Measurements from ENCODE around the gene TMEM127.
A peak's percentile ranks its signal among the peaks of the same experiment; 100 is the strongest.
"Not testable (repeated sequence)": the region's sequence is repeated elsewhere in the genome, so short reads cannot be mapped to it uniquely, and the experiment has no call there.

TMEM127 gene

GRCh38 chr2:96239745-96240264, 26.0 kb downstream of the TMEM127 start:
- DNase-seq = no peak

- no peak for DNase-seq
Observed at GRCh38 chr2:96239091-96239490, 26.7 kb downstream of the TMEM127 start.

- no peak for DNase-seq
Observed at GRCh38 chr2:96238266-96238665, 27.5 kb downstream of the TMEM127 start.

- no peak for DNase-seq
Observed at GRCh38 chr2:96236882-96237281, 28.9 kb downstream of the TMEM127 start.

- no peak for DNase-seq
Observed at GRCh38 chr2:96233880-96234316, 31.9 kb downstream of the TMEM127 start.

- DNase-seq = no peak
Observed at GRCh38 chr2:96233436-96233835, 32.4 kb downstream of the TMEM127 start.

GRCh38 chr2:96231316-96231715, 34.5 kb downstream of the TMEM127 start:
- DNase-seq = no peak

GRCh38 chr2:96225016-96225533, 40.7 kb downstream of the TMEM127 start:
- DNase-seq = peak; percentile 50

- not testable (repeated sequence) for DNase-seq
Observed at GRCh38 chr2:96221106-96221505, 44.7 kb downstream of the TMEM127 start.

- DNase-seq = not testable (repeated sequence)
Observed at GRCh38 chr2:96219959-96220358, 45.8 kb downstream of the TMEM127 start.

- no peak for DNase-seq
Observed at GRCh38 chr2:96218508-96219131, 47.2 kb downstream of the TMEM127 start.

GRCh38 chr2:96214554-96214953, 51.2 kb downstream of the TMEM127 start:
- DNase-seq = no peak

- DNase-seq = no peak
Observed at GRCh38 chr2:96213379-96213778, 52.4 kb downstream of the TMEM127 start.

- no peak for DNase-seq
Observed at GRCh38 chr2:96212339-96212738, 53.5 kb downstream of the TMEM127 start.

GRCh38 chr2:96209729-96210085, 56.1 kb downstream of the TMEM127 start:
- DNase-seq = no peak

- DNase-seq = no peak
Observed at GRCh38 chr2:96209011-96209728, 56.6 kb downstream of the TMEM127 start.

- DNase-seq = peak; percentile 94
Observed at GRCh38 chr2:96208143-96209010, 57.4 kb downstream of the TMEM127 start, which contains the start of gene STARD7. Gene STARD7 (minus strand): TSS chr2:96208827. CDS start chr2:96208434, 393 bp downstream.

- no peak for DNase-seq
Observed at GRCh38 chr2:96207774-96208142, 58.0 kb downstream of the TMEM127 start.

- no peak for DNase-seq
Observed at GRCh38 chr2:96207073-96207773, 58.6 kb downstream of the TMEM127 start.

GRCh38 chr2:96205888-96206287, 59.9 kb downstream of the TMEM127 start:
- no peak for DNase-seq

GRCh38 chr2:96204836-96205624, 60.8 kb downstream of the TMEM127 start:
- no peak for DNase-seq

All from KG1 (cell line).